GM19467 (cell line): ENCODE data around the gene TERB2.
"Not testable (repeated sequence)": the region's sequence is repeated elsewhere in the genome, so short reads cannot be mapped to it uniquely, and the experiment has no call there.

ENCODE experiments used
- ATAC-seq: cut with Tn5 transposase; IDR thresholded peaks from one replicate; pipeline ENCODE4 v1.9.1; 2021; ENCODE audit warnings: mild to moderate bottlenecking, moderate library complexity; ENCODE audit not compliant: unreplicated experiment

Gene TERB2

GRCh38 chr15:45001180-45001579 lies 44.7 kb downstream of the TERB2 start:
- ATAC-seq: not testable (repeated sequence)

- ATAC-seq: not testable (repeated sequence)
These were observed 47.4 kb downstream of the TERB2 start for GRCh38 chr15:45003731-45004410.

GRCh38 chr15:45004590-45005175 lies 48.2 kb downstream of the TERB2 start:
- ATAC-seq: not testable (repeated sequence)

GRCh38 chr15:45009046-45009445 lies 52.6 kb downstream of the TERB2 start:
- no peak for ATAC-seq

- ATAC-seq: not testable (repeated sequence)
These were observed 58.6 kb downstream of the TERB2 start for GRCh38 chr15:45015114-45015513.

- ATAC-seq: not testable (repeated sequence)
These were observed 63.9 kb downstream of the TERB2 start for GRCh38 chr15:45020222-45020900.

- ATAC-seq: not testable (repeated sequence)
These were observed 64.4 kb downstream of the TERB2 start for GRCh38 chr15:45020901-45021259.

GRCh38 chr15:45021348-45021747 lies 64.9 kb downstream of the TERB2 start:
- no peak for ATAC-seq

- peak; percentile 89 for ATAC-seq
These were observed 66.6 kb downstream of the TERB2 start, which contains the start of gene SORD for GRCh38 chr15:45022871-45023658. Gene SORD (plus strand): TSS chr15:45023195. CDS start chr15:45023284, 89 bp downstream.

GRCh38 chr15:45023659-45024225 lies 67.3 kb downstream of the TERB2 start:
- ATAC-seq: no peak

- ATAC-seq: not testable (repeated sequence)
These were observed 68.2 kb downstream of the TERB2 start for GRCh38 chr15:45024649-45025048.

GRCh38 chr15:45025627-45026026 lies 69.1 kb downstream of the TERB2 start:
- not testable (repeated sequence) for ATAC-seq

- no peak for ATAC-seq
These were observed 70.2 kb downstream of the TERB2 start for GRCh38 chr15:45026651-45027190.

GRCh38 chr15:45027220-45027619 lies 70.7 kb downstream of the TERB2 start:
- no peak for ATAC-seq
